ENCODE measurements around the gene ASB10.
A peak's percentile ranks its signal among the peaks of the same experiment; 100 is the strongest.

Gene ASB10

GRCh38 chr7:151186640-151187408, at the start of gene ASB10:
ASB10 (minus strand) TSS chr7:151187250; CDS start chr7:151187130, 120 bp downstream.
- Mint-ChIP-seq H3K4me3 (no peak within 1 kb of the TSS), H3K4me1 (peaks cover 7 to 25% of the 10 kb centered on the region in 2 donors), H3K36me3 (no peaks in the 10 kb centered on the region), H3K9me3 (no peaks in the 10 kb centered on the region), H3K27ac (peak within 1 kb of the TSS; percentile 21), H3K27me3 (peaks cover 41 to 57% of the 10 kb centered on the region in 2 donors)
- DNase-seq (no peak), ATAC-seq (replicated peaks) (no peak)

- DNase-seq, result no peak
- Mint-ChIP-seq H3K4me3 (no peak overlapping the region), H3K9me3 (no peaks in the 10 kb centered on the region), H3K27ac (peak overlapping the region; percentile 75), H3K36me3 (peaks cover 23 to 50% of the 10 kb centered on the region in 2 donors), H3K27me3 (no peaks in the 10 kb centered on the region), H3K4me1 (peaks cover 38 to 54% of the 10 kb centered on the region in 2 donors)
- ATAC-seq (replicated peaks), result no peak
These were observed 49.4 kb upstream of the ASB10 start for GRCh38 chr7:151236406-151236805.

GRCh38 chr7:151235091-151235787, 48.2 kb upstream of the ASB10 start:
- peaks cover 19 to 45% of the 10 kb centered on the region in 2 donors for H3K36me3 Mint-ChIP-seq
- H3K4me3 Mint-ChIP-seq, result no peak overlapping the region
- H3K9me3 Mint-ChIP-seq, result no peaks in the 10 kb centered on the region
- no peak for ATAC-seq (replicated peaks)
- DNase-seq, result no peak
- no peaks in the 10 kb centered on the region for H3K27me3 Mint-ChIP-seq
- H3K27ac Mint-ChIP-seq, result no peak overlapping the region
- H3K4me1 Mint-ChIP-seq, result peaks cover 38 to 55% of the 10 kb centered on the region in 2 donors

GRCh38 chr7:151233804-151234203, 46.8 kb upstream of the ASB10 start:
- H3K4me1 Mint-ChIP-seq, result peaks cover 29 to 49% of the 10 kb centered on the region in 2 donors

GRCh38 chr7:151232917-151233701, 46.1 kb upstream of the ASB10 start:
- H3K4me3 Mint-ChIP-seq, result peak overlapping the region; percentile 97 to 98
- peak overlapping the region; percentile 98 for H3K27ac Mint-ChIP-seq
- H3K36me3 Mint-ChIP-seq, result peaks cover 8 to 31% of the 10 kb centered on the region in 2 donors
- H3K27me3 Mint-ChIP-seq, result no peaks in the 10 kb centered on the region
- ATAC-seq (replicated peaks), result peak; percentile 65 to 71
- H3K9me3 Mint-ChIP-seq, result no peaks in the 10 kb centered on the region
- peaks cover 30 to 47% of the 10 kb centered on the region in 2 donors for H3K4me1 Mint-ChIP-seq
- peak; percentile 51 for DNase-seq

More at GRCh38 chr7:151233804-151234203, 46.8 kb upstream of the ASB10 start:
- ATAC-seq (replicated peaks) (no peak), DNase-seq (no peak)
- Mint-ChIP-seq H3K4me3 (peak overlapping the region; percentile 97 to 98), H3K27ac (peak overlapping the region; percentile 98), H3K9me3 (no peaks in the 10 kb centered on the region), H3K27me3 (no peaks in the 10 kb centered on the region), H3K36me3 (peaks cover 8 to 32% of the 10 kb centered on the region in 2 donors)

- H3K27ac Mint-ChIP-seq, result peak within 1 kb of the TSS; percentile 98
- ATAC-seq (replicated peaks), result peak; percentile 97
- no peaks in the 10 kb centered on the region for H3K27me3 Mint-ChIP-seq
- DNase-seq, result peak; percentile 87
- peak within 1 kb of the TSS; percentile 97 to 98 for H3K4me3 Mint-ChIP-seq
- no peaks in the 10 kb centered on the region for H3K9me3 Mint-ChIP-seq
- H3K36me3 Mint-ChIP-seq, result peaks cover 8 to 31% of the 10 kb centered on the region in 2 donors
- H3K4me1 Mint-ChIP-seq, result peaks cover 32 to 51% of the 10 kb centered on the region in 2 donors
These were observed 45.3 kb upstream of the ASB10 start, which contains the start of gene CHPF2 for GRCh38 chr7:151232091-151232916. CHPF2 (plus strand) TSS chr7:151232483; CDS start chr7:151234012, 1,529 bp downstream.

- Mint-ChIP-seq H3K27ac (no peak overlapping the region), H3K36me3 (peaks cover 7 to 29% of the 10 kb centered on the region in 2 donors), H3K4me1 (peaks cover 35 to 55% of the 10 kb centered on the region in 2 donors), H3K27me3 (no peaks in the 10 kb centered on the region), H3K4me3 (no peak overlapping the region), H3K9me3 (no peaks in the 10 kb centered on the region)
- no peak for ATAC-seq (replicated peaks)
- DNase-seq, result no peak
These were observed 44.0 kb upstream of the ASB10 start for GRCh38 chr7:151231080-151231479.

- Mint-ChIP-seq H3K4me3 (no peak overlapping the region), H3K36me3 (peaks cover 17 to 33% of the 10 kb centered on the region in 2 donors), H3K27me3 (no peaks in the 10 kb centered on the region), H3K27ac (no peak overlapping the region), H3K4me1 (peaks cover 38 to 59% of the 10 kb centered on the region in 2 donors), H3K9me3 (no peaks in the 10 kb centered on the region)
- DNase-seq (no peak), ATAC-seq (replicated peaks) (no peak)
These were observed 42.2 kb upstream of the ASB10 start for GRCh38 chr7:151229249-151229648.

GRCh38 chr7:151228024-151228866, 41.2 kb upstream of the ASB10 start:
- Mint-ChIP-seq H3K4me1 (peaks cover 32 to 54% of the 10 kb centered on the region in 2 donors), H3K27me3 (no peaks in the 10 kb centered on the region), H3K27ac (no peak overlapping the region), H3K9me3 (no peaks in the 10 kb centered on the region), H3K36me3 (peaks cover 21 to 32% of the 10 kb centered on the region in 2 donors), H3K4me3 (peak overlapping the region; percentile 96 to 97)
- DNase-seq, result no peak
- ATAC-seq (replicated peaks), result no peak

GRCh38 chr7:151226875-151227782, 40.1 kb upstream of the ASB10 start, which contains the start of gene ABCF2:
ABCF2 (minus strand) TSS chr7:151227205; CDS start chr7:151226458, 747 bp downstream.
- Mint-ChIP-seq H3K27me3 (no peaks in the 10 kb centered on the region), H3K9me3 (no peaks in the 10 kb centered on the region), H3K27ac (peak within 1 kb of the TSS; percentile 97), H3K4me3 (peak within 1 kb of the TSS; percentile 96 to 97), H3K36me3 (peaks cover 24 to 39% of the 10 kb centered on the region in 2 donors), H3K4me1 (peaks cover 32 to 49% of the 10 kb centered on the region in 2 donors)
- ATAC-seq (replicated peaks) (peak; percentile 99 to 100), DNase-seq (peak; percentile 95)

- Mint-ChIP-seq H3K27ac (peak overlapping the region; percentile 97), H3K36me3 (peaks cover 26 to 40% of the 10 kb centered on the region in 2 donors), H3K4me1 (peaks cover 26 to 43% of the 10 kb centered on the region in 2 donors), H3K4me3 (peak overlapping the region; percentile 96 to 97), H3K9me3 (no peaks in the 10 kb centered on the region), H3K27me3 (no peaks in the 10 kb centered on the region)
- peak in 1 of 2 donors; percentile 12 for ATAC-seq (replicated peaks)
- DNase-seq, result no peak
These were observed 39.5 kb upstream of the ASB10 start for GRCh38 chr7:151226560-151226874.
